ENCODE measurements around the gene INO80. TPM values are rescaled to one million over a fixed set of nuclear protein-coding genes. Genes with fewer than 3 reads are reported as not detected.
"Not testable (repeated sequence)": the region's sequence is repeated elsewhere in the genome, so short reads cannot be mapped to it uniquely, and the experiment has no call there.

INO80 gene
- total and polyA plus RNA-seq, 2 donors (not counting 3 experiments of a cell fraction or from before 2014, with no cell fraction given), result 5.7 to 29.1 TPM

DNA sequence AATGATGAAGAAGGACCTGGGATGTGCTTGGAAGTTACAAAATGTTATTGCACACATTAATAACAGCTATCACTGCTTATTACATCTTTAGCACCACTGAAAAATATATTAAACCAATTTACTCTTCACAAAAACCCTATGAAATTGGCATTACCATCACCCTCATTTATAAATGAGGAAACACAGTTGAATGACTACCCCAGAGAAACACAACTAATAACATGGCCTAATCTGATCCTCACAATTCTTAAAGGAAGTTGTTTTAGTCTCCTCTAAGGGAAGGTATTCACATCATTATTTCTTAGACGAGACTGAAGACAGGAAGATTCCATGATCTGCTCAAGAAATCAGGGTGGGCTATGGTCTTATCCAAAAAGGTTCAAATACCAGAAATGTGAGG, 35.9 kb downstream of the INO80 start:
- Histone ChIP-seq H3K9ac (replicated peaks; ENCODE audit: extremely low read depth, insufficient read depth, low read length) (no peak overlapping the region), H3K4me2 (ENCODE audit: insufficient read depth, low read length) (no peak overlapping the region), H3K9me3 (replicated peaks; ENCODE audit: control insufficient read depth, insufficient read depth, low read length) (no peaks in the 10 kb centered on the region), H3K9me1 (replicated peaks; ENCODE audit: control insufficient read depth, extremely low read depth, insufficient read depth, low read length) (no peaks in the 10 kb centered on the region), H2AFZ (ENCODE audit: low read depth, low read length) (no peak overlapping the region), H3K27me3 (ENCODE audit: control insufficient read depth in 2 of 2, insufficient read depth in 2 of 2, low read length in 2 of 2) (no peaks in the 10 kb centered on the region), H4K20me1 (replicated peaks; ENCODE audit: control insufficient read depth, extremely low read depth, insufficient read depth, low read length) (no peaks in the 10 kb centered on the region), H3K79me2 (ENCODE audit: control insufficient read depth, insufficient read depth, low read length) (no peaks in the 10 kb centered on the region), H3K27ac (ENCODE audit: insufficient read depth, low read depth, low read length) (no peak overlapping the region), H3K4me1 (ENCODE audit: control insufficient read depth, extremely low read depth, insufficient read depth, low read length) (no peaks in the 10 kb centered on the region), H3K36me3 (ENCODE audit: control insufficient read depth in 2 of 2, extremely low read depth in 1 of 2, insufficient read depth in 2 of 2, low read length in 2 of 2) (peaks cover 12 to 30% of the 10 kb centered on the region in 2 experiments), H3K4me3 (replicated peaks in 1 of 3; ENCODE audit: insufficient read depth in 1 of 3, low read depth in 1 of 3, low read length in 3 of 3) (no peak overlapping the region)
- no peak for DNase-seq (ENCODE audit: low read depth, low spot score)
- ChIA-PET POLR2A (no interaction called here), CTCF (interaction anchor here (1.3 kb wide), 1 partner anchor 243 kb away, joined by 3 read pairs; no protein-coding TSS in a partner anchor)
- no peak for TF ChIP-seq EZH2 (IDR thresholded peaks at IDR 0.05; ENCODE audit: borderline replicate concordance, low read depth, low read length, severe bottlenecking)
- TF ChIP-seq, protein P1, sequence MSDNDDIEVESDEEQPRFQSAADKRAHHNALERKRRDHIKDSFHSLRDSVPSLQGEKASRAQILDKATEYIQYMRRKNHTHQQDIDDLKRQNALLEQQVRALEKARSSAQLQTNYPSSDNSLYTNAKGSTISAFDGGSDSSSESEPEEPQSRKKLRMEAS (IDR thresholded peaks at IDR 0.05; ENCODE audit: insufficient read depth, insufficient read length), result no peak
- FAIRE-seq, result no peak
- intact Hi-C loops (cut with micrococcal nuclease), result no loop called here
- dilution Hi-C loops (cut with MboI; ENCODE audit: extremely low pct_ligation_motif_present, low sequenced_read_pairs), result no loop called here
- no TSS peak for BruUV-seq (replicated peaks)

DNA sequence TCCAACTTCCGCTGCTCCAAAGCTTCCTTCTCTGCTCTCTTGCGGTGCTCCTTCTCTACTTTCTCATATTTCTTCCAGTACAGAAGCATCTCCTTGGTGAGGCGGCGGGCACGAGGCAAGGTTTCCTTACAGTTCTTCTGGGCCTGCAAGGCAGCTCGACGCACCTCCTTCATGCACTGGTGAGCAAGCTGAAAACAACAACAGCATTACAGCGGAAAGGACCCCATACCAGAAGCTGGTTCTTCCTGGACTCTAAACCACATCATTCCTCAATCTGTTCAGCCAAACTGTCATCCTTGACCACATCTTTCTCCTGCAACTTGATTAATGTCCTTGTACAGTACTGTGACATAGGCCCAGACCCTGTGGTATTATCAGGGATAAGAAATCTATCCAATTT, 36.4 kb downstream of the INO80 start:
- H3K27ac ChIP-seq (ENCODE audit: insufficient read depth, low read depth, low read length), result no peak overlapping the region
- H3K36me3 ChIP-seq (ENCODE audit: control insufficient read depth in 2 of 2, extremely low read depth in 1 of 2, insufficient read depth in 2 of 2, low read length in 2 of 2), result peaks cover 11 to 29% of the 10 kb centered on the region in 2 experiments
- H4K20me1 ChIP-seq (replicated peaks; ENCODE audit: control insufficient read depth, extremely low read depth, insufficient read depth, low read length), result no peaks in the 10 kb centered on the region
- H3K4me1 ChIP-seq (ENCODE audit: control insufficient read depth, extremely low read depth, insufficient read depth, low read length), result no peaks in the 10 kb centered on the region
- H3K27me3 ChIP-seq (ENCODE audit: control insufficient read depth in 2 of 2, insufficient read depth in 2 of 2, low read length in 2 of 2), result no peaks in the 10 kb centered on the region
- CTCF ChIA-PET, result interaction anchor here (1.3 kb wide), 1 partner anchor 243 kb away, joined by 3 read pairs; no protein-coding TSS in a partner anchor
- TF ChIP-seq JUN (IDR thresholded peaks at IDR 0.05; ENCODE audit: borderline replicate concordance, insufficient read depth, insufficient read length, low read depth), result no peak
- no peak for TF ChIP-seq POLR2AphosphoS5 (IDR thresholded peaks at IDR 0.05; ENCODE audit: insufficient read depth, low read depth, low read length)
- TF ChIP-seq EZH2 (IDR thresholded peaks at IDR 0.05; ENCODE audit: borderline replicate concordance, low read depth, low read length, severe bottlenecking), result no peak
- no peak for TF ChIP-seq POLR2A (IDR thresholded peaks at IDR 0.05; ENCODE audit: low read depth, low read length)
- no peak for TF ChIP-seq FOS (IDR thresholded peaks at IDR 0.05; ENCODE audit: borderline replicate concordance, insufficient read depth, low read length)
- no peaks in the 10 kb centered on the region for H3K9me3 ChIP-seq (replicated peaks; ENCODE audit: control insufficient read depth, insufficient read depth, low read length)
- dilution Hi-C loops (cut with MboI; ENCODE audit: extremely low pct_ligation_motif_present, low sequenced_read_pairs), result no loop called here
- H2AFZ ChIP-seq (ENCODE audit: low read depth, low read length), result no peak overlapping the region
- H3K4me3 ChIP-seq (replicated peaks in 1 of 3; ENCODE audit: insufficient read depth in 1 of 3, low read depth in 1 of 3, low read length in 3 of 3), result no peak overlapping the region
- no peak overlapping the region for H3K9ac ChIP-seq (replicated peaks; ENCODE audit: extremely low read depth, insufficient read depth, low read length)
- H3K9me1 ChIP-seq (replicated peaks; ENCODE audit: control insufficient read depth, extremely low read depth, insufficient read depth, low read length), result no peaks in the 10 kb centered on the region
- FAIRE-seq (no peak), DNase-seq (ENCODE audit: low read depth, low spot score) (no peak)
- no peak overlapping the region for H3K4me2 ChIP-seq (ENCODE audit: insufficient read depth, low read length)
- no peaks in the 10 kb centered on the region for H3K79me2 ChIP-seq (ENCODE audit: control insufficient read depth, insufficient read depth, low read length)
- intact Hi-C loops (cut with micrococcal nuclease), result no loop called here
- POLR2A ChIA-PET, result no interaction called here
- no TSS peak for BruUV-seq (replicated peaks)

DNA sequence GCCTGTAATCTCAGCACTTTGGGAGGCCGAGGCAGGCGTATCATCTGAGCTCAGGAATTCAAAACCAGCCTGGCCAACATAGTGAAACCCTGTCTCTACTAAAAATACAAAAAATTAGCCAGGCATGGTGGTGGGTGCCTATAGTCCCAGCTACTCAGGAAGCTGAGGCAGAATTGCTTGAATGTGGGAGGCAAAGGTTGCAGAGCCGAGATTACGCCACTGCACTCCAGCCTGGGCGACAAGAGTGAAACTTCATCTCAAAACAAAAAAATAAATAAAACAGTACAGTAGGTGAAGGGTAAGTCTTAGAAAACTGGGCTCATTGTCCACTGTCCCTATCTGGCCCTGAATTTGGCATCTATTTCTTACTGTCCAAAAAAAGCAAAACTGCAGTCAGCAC, 37.2 kb downstream of the INO80 start:
- H3K4me2 ChIP-seq (ENCODE audit: insufficient read depth, low read length); FAIRE-seq; H3K27me3 ChIP-seq (ENCODE audit: control insufficient read depth in 2 of 2, insufficient read depth in 2 of 2, low read length in 2 of 2); H3K9me3 ChIP-seq (replicated peaks; ENCODE audit: control insufficient read depth, insufficient read depth, low read length); H2AFZ ChIP-seq (ENCODE audit: low read depth, low read length); BruUV-seq (replicated peaks); POLR2A ChIA-PET; H3K4me3 ChIP-seq (replicated peaks in 1 of 3; ENCODE audit: insufficient read depth in 1 of 3, low read depth in 1 of 3, low read length in 3 of 3); dilution Hi-C loops (cut with MboI; ENCODE audit: extremely low pct_ligation_motif_present, low sequenced_read_pairs); H3K27ac ChIP-seq (ENCODE audit: insufficient read depth, low read depth, low read length); intact Hi-C loops (cut with micrococcal nuclease); H3K4me1 ChIP-seq (ENCODE audit: control insufficient read depth, extremely low read depth, insufficient read depth, low read length); H3K9ac ChIP-seq (replicated peaks; ENCODE audit: extremely low read depth, insufficient read depth, low read length); H4K20me1 ChIP-seq (replicated peaks; ENCODE audit: control insufficient read depth, extremely low read depth, insufficient read depth, low read length); H3K79me2 ChIP-seq (ENCODE audit: control insufficient read depth, insufficient read depth, low read length); DNase-seq (ENCODE audit: low read depth, low spot score); H3K9me1 ChIP-seq (replicated peaks; ENCODE audit: control insufficient read depth, extremely low read depth, insufficient read depth, low read length): not testable (repeated sequence)
- peaks cover 12 to 29% of the 10 kb centered on the region in 2 experiments for H3K36me3 ChIP-seq (ENCODE audit: control insufficient read depth in 2 of 2, extremely low read depth in 1 of 2, insufficient read depth in 2 of 2, low read length in 2 of 2)
- CTCF ChIA-PET, result interaction anchor here (0.6 to 1.3 kb wide), 3 partner anchors 12 to 137 kb away, joined by 3 to 5 read pairs (median 3); no protein-coding TSS in a partner anchor

Data from endothelial cell of umbilical vein (primary cell).